KMS-11 (cell line): Measurements from ENCODE around the gene DDX59.

Experiments used
- H2AFZ ChIP-seq: fragments of 200-600 bp; sonication (generic); 2 replicates; pipeline ENCODE4 v1.6.1; 2016; ENCODE audit warnings: antibody characterized with exemption, mixed run types, low read depth
- H3K27ac ChIP-seq: fragments of 200-600 bp; sonication (generic); 2 replicates; pipeline ENCODE4 v1.6.1; 2016; ENCODE audit warnings: mild to moderate bottlenecking, mixed run types
- H3K27me3 ChIP-seq: fragments of 200-600 bp; sonication (generic); 2 replicates; pipeline ENCODE4 v1.6.1; 2017; ENCODE audit warnings: mild to moderate bottlenecking, low read depth, mixed run types, moderate library complexity; ENCODE audit not compliant: insufficient read depth
- H3K36me3 ChIP-seq: fragments of 200-600 bp; sonication (generic); 2 replicates; pipeline ENCODE4 v1.6.1; 2017; ENCODE audit warnings: mild to moderate bottlenecking, mixed run types; ENCODE audit not compliant: insufficient read depth
- H3K4me1 ChIP-seq: fragments of 200-600 bp; sonication (generic); 2 replicates; pipeline ENCODE4 v1.6.1; 2016; ENCODE audit warnings: mild to moderate bottlenecking, low read depth, mixed run types; ENCODE audit not compliant: poor library complexity, severe bottlenecking
- H3K4me2 ChIP-seq: fragments of 200-600 bp; sonication (generic); 2 replicates; pipeline ENCODE4 v1.7.0; 2016; ENCODE audit warnings: mild to moderate bottlenecking, mixed run types
- H3K4me3 ChIP-seq: fragments of 200-600 bp; sonication (generic); IDR thresholded peaks from 2 replicates; pipeline ENCODE4 v1.6.1; 2017; ENCODE audit warnings: low read depth, low read length, mixed read lengths; ENCODE audit not compliant: insufficient read depth
- H3K79me2 ChIP-seq: fragments of 200-600 bp; sonication (generic); 2 replicates; pipeline ENCODE4 v1.6.1; 2016; ENCODE audit warnings: low read depth, mixed run types; ENCODE audit not compliant: insufficient read depth
- H3K9ac ChIP-seq: fragments of 200-600 bp; sonication (generic); 2 replicates; pipeline ENCODE4 v1.6.1; 2016; ENCODE audit warnings: mild to moderate bottlenecking, mixed run types
- H4K20me1 ChIP-seq: fragments of 200-600 bp; sonication (generic); 2 replicates; pipeline ENCODE4 v1.6.1; 2016; ENCODE audit warnings: mild to moderate bottlenecking, mixed run types; ENCODE audit not compliant: insufficient read depth
- CTCF ChIP-seq: fragments of 200-600 bp; sonication (generic); conservative IDR thresholded peaks from 2 replicates; pipeline ENCODE4 v1.6.1; 2017; ENCODE audit warnings: low read depth, mild to moderate bottlenecking, antibody characterized with exemption, low read length, moderate library complexity, mixed read lengths

The DDX59 gene

GRCh38 chr1:200708161-200708560, 38.5 kb upstream of the DDX59 start:
- Histone ChIP-seq H2AFZ (no peak overlapping the region), H3K4me3 (no peak overlapping the region), H3K4me2 (no peak overlapping the region), H3K36me3 (no peaks in the 10 kb centered on the region), H3K4me1 (no peaks in the 10 kb centered on the region), H4K20me1 (no peaks in the 10 kb centered on the region), H3K79me2 (no peaks in the 10 kb centered on the region), H3K27me3 (no peaks in the 10 kb centered on the region), H3K9ac (no peak overlapping the region), H3K27ac (no peak overlapping the region)
- TF ChIP-seq CTCF, result no peak

GRCh38 chr1:200707116-200707515, 37.4 kb upstream of the DDX59 start:
- no peak for TF ChIP-seq CTCF
- Histone ChIP-seq H3K4me1 (no peaks in the 10 kb centered on the region), H3K79me2 (no peaks in the 10 kb centered on the region)

GRCh38 chr1:200706111-200706814, 36.6 kb upstream of the DDX59 start:
- Histone ChIP-seq H3K4me1 (no peaks in the 10 kb centered on the region), H3K27me3 (no peaks in the 10 kb centered on the region), H3K4me2 (no peak overlapping the region), H2AFZ (no peak overlapping the region), H4K20me1 (no peaks in the 10 kb centered on the region), H3K36me3 (no peaks in the 10 kb centered on the region), H3K27ac (no peak overlapping the region), H3K79me2 (no peaks in the 10 kb centered on the region), H3K4me3 (no peak overlapping the region), H3K9ac (no peak overlapping the region)
- no peak for TF ChIP-seq CTCF

More at GRCh38 chr1:200707116-200707515, 37.4 kb upstream of the DDX59 start:
- no peaks in the 10 kb centered on the region for H3K27me3 ChIP-seq
- no peak overlapping the region for H3K9ac ChIP-seq
- H3K36me3 ChIP-seq, result no peaks in the 10 kb centered on the region
- H2AFZ ChIP-seq, result no peak overlapping the region
- H3K27ac ChIP-seq, result no peak overlapping the region
- H3K4me2 ChIP-seq, result no peak overlapping the region
- no peak overlapping the region for H3K4me3 ChIP-seq
- no peaks in the 10 kb centered on the region for H4K20me1 ChIP-seq

GRCh38 chr1:200704986-200705500, 35.3 kb upstream of the DDX59 start:
- no peak overlapping the region for H3K27ac ChIP-seq
- no peaks in the 10 kb centered on the region for H3K79me2 ChIP-seq
- H4K20me1 ChIP-seq, result no peaks in the 10 kb centered on the region
- no peak overlapping the region for H2AFZ ChIP-seq
- H3K4me2 ChIP-seq, result no peak overlapping the region
- no peaks in the 10 kb centered on the region for H3K27me3 ChIP-seq
- H3K9ac ChIP-seq, result no peak overlapping the region
- H3K4me3 ChIP-seq, result no peak overlapping the region
- no peaks in the 10 kb centered on the region for H3K4me1 ChIP-seq
- no peak for TF ChIP-seq CTCF
- H3K36me3 ChIP-seq, result no peaks in the 10 kb centered on the region
